Peyer's patch (tissue), 4 donors: ENCODE data around the gene SHANK1.

Experiments
- POLR2A ChIP-seq, 2 donors: fragments of 450-650 bp; IDR thresholded peaks; one replicate each; pipeline ENCODE4 v1.5.1; 2017; ENCODE audit warnings: antibody characterized with exemption in 2 of 2, mild to moderate bottlenecking in 2 of 2, moderate library complexity in 2 of 2
- TF ChIP-seq, protein P1 (sequence below), 6 experiments: fragments of 450-650 bp in 4 of 6; fragments of 200-600 bp in 2 of 6; sonication (generic) in 1 of 6; IDR thresholded peaks; one replicate each; pipeline ENCODE4 v1.5.1; 2017 to 2019; ENCODE audit warnings: antibody characterized with exemption in 6 of 6, mild to moderate bottlenecking in 3 of 6, moderate library complexity in 1 of 6

DNA sequence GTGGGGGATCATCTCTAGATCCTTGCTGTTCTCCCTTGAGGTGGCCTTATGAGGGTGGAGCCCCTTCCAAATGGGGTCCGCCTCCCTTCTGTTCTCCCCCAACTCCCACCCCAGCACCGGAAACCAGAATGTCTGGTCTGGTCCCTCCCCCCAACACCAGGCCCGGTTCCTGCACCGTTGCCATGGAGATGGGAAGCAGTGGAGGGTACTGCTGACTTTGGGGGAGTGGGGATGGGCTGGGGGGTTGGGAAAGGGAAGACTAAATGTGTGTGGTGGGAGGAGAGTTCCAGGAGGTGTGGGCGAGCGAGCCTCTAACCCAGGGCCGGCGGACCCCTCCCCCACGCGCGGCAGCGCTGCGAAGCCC is 1.7 kb downstream of the SHANK1 start:
- TF ChIP-seq, protein P1, sequence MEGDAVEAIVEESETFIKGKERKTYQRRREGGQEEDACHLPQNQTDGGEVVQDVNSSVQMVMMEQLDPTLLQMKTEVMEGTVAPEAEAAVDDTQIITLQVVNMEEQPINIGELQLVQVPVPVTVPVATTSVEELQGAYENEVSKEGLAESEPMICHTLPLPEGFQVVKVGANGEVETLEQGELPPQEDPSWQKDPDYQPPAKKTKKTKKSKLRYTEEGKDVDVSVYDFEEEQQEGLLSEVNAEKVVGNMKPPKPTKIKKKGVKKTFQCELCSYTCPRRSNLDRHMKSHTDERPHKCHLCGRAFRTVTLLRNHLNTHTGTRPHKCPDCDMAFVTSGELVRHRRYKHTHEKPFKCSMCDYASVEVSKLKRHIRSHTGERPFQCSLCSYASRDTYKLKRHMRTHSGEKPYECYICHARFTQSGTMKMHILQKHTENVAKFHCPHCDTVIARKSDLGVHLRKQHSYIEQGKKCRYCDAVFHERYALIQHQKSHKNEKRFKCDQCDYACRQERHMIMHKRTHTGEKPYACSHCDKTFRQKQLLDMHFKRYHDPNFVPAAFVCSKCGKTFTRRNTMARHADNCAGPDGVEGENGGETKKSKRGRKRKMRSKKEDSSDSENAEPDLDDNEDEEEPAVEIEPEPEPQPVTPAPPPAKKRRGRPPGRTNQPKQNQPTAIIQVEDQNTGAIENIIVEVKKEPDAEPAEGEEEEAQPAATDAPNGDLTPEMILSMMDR (IDR thresholded peaks at IDR 0.05), result no peak
- no peak for TF ChIP-seq POLR2A (IDR thresholded peaks at IDR 0.05)
